ENCODE results near the gene ZNF423.

GRCh38 chr16:49532873-49533272, 323.0 kb downstream of the ZNF423 start:
- TF ChIP-seq NFRKB (IDR thresholded peaks at IDR 0.05): no peak
- TF ChIP-seq FOXM1 (IDR thresholded peaks at IDR 0.05; ENCODE audit: borderline replicate concordance): no peak
- TF ChIP-seq PKNOX1 (IDR thresholded peaks at IDR 0.05): no peak
- no peak for TF ChIP-seq BHLHE40 (IDR thresholded peaks at IDR 0.05; ENCODE audit: borderline replicate concordance)
